ENCODE data around the gene C5orf24. TPM values are rescaled to one million over a fixed set of nuclear protein-coding genes. Genes with fewer than 3 reads are reported as not detected.
"Not testable (repeated sequence)": the region's sequence is repeated elsewhere in the genome, so short reads cannot be mapped to it uniquely, and the experiment has no call there.

The C5orf24 gene
- total RNA-seq, 1 donor from 2014 or later: 36.1 TPM

DNA sequence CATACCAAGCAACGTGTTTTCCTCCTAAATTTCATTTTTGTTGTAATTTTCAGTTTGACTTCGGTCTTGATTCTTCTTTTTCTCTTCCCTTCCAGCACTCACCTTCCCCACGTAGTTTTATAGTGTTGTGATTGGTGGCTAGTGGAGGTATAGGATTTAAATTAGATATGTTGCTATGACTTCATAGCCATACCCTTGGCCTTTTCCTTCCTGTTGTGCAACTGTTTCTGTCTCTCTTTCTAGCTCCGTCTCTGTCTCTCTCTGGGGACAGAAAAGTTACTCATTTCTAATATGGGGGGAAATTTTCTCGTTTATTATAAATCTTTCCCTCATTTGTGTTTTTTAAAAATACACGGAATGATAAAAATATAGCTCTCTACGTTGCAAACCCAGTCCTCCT is 20.6 kb upstream of the C5orf24 start:
- intact Hi-C loops (cut with micrococcal nuclease): no loop called here
- ChIA-PET CTCF (interaction anchor here (1.6 to 2.0 kb wide), 2 partner anchors 20 to 80 kb away, joined by 3 to 9 read pairs; partner anchors contain the start of genes C5orf24 and PCBD2), POLR2A (interaction anchor here (1.5 kb wide), 1 partner anchor 20 kb away, joined by 8 read pairs; the partner anchor contains the start of gene C5orf24)
- Mint-ChIP-seq H3K36me3 (ENCODE audit: low read depth) (peaks cover 72% of the 10 kb centered on the region), H3K4me1 (peaks cover 10% of the 10 kb centered on the region), H3K27ac (no peak overlapping the region), H3K4me3 (no peak overlapping the region), H3K27me3 (no peaks in the 10 kb centered on the region), H3K9me3 (no peaks in the 10 kb centered on the region)
- no peak for TF ChIP-seq CTCF (IDR thresholded peaks at IDR 0.05)
- no peak for DNase-seq
- peak; percentile 18 for ATAC-seq (ENCODE audit: low read depth)

DNA sequence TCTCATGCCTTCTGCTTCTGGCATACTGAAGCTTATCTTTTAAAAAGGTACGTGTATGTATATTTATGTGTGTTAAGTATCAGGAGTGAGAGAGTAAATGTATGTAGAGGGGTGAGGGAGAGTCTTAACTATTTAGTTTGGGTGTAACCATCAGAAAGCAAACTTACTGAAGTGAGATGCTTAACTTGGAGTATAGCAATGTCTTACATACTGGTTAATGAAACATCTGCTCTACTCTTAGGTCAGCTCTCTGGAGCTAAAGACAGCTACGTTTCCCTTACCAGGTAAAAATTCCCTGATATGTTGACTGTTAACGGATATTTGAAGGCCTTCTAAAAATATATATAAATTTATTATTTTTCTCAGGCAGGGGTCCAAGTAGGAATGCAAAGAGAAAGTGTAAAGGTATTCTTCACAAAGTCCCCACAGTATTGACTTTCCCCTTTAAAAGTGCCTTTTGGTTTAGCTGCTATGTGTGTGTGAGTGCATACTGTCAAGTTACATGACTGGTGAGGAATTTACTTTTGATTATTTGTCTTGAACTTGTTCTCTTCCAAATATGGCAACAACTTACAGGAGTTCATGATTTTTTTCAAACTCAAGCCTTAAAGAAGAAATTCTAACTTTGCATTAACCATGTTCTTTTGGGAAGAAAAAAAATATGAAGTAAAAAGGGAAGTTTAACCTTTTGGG is 12.3 kb upstream of the C5orf24 start:
- Mint-ChIP-seq H3K9me3 (no peaks in the 10 kb centered on the region), H3K36me3 (ENCODE audit: low read depth) (peaks cover 41% of the 10 kb centered on the region), H3K27me3 (no peaks in the 10 kb centered on the region), H3K27ac (no peak overlapping the region), H3K4me1 (no peaks in the 10 kb centered on the region), H3K4me3 (no peak overlapping the region)
- DNase-seq (no peak), ATAC-seq (ENCODE audit: low read depth) (no peak)
- CTCF ChIA-PET: no interaction called here
- TF ChIP-seq CTCF (IDR thresholded peaks at IDR 0.05): no peak
- intact Hi-C loops (cut with micrococcal nuclease): no loop called here
- POLR2A ChIA-PET: no interaction called here

- no peak overlapping the region for H3K4me3 Mint-ChIP-seq
- intact Hi-C loops (cut with micrococcal nuclease): no loop called here
- H3K9me3 Mint-ChIP-seq: no peaks in the 10 kb centered on the region
- DNase-seq (no peak), ATAC-seq (ENCODE audit: low read depth) (no peak)
- CTCF ChIA-PET: no interaction called here
- POLR2A ChIA-PET: no interaction called here
- H3K27me3 Mint-ChIP-seq: no peaks in the 10 kb centered on the region
- peaks cover 51% of the 10 kb centered on the region for H3K36me3 Mint-ChIP-seq (ENCODE audit: low read depth)
- no peaks in the 10 kb centered on the region for H3K4me1 Mint-ChIP-seq
- TF ChIP-seq CTCF (IDR thresholded peaks at IDR 0.05): no peak
- H3K27ac Mint-ChIP-seq: no peak overlapping the region
Observed at GRCh38 chr5:134835623-134836022, 10.1 kb upstream of the C5orf24 start.

GRCh38 chr5:134837530-134838181 is 8.1 kb upstream of the C5orf24 start:
- Mint-ChIP-seq H3K4me1 (no peaks in the 10 kb centered on the region), H3K36me3 (ENCODE audit: low read depth) (peaks cover 43% of the 10 kb centered on the region), H3K4me3 (no peak overlapping the region), H3K27me3 (no peaks in the 10 kb centered on the region), H3K27ac (no peak overlapping the region), H3K9me3 (no peaks in the 10 kb centered on the region)
- ChIA-PET POLR2A (interaction anchor here (0.6 kb wide), 1 partner anchor 50 kb away, joined by 4 read pairs; no protein-coding TSS in a partner anchor), CTCF (no interaction called here)
- intact Hi-C loops (cut with micrococcal nuclease): no loop called here
- ATAC-seq (ENCODE audit: low read depth) (no peak), DNase-seq (no peak)
- no peak for TF ChIP-seq CTCF (IDR thresholded peaks at IDR 0.05)

DNA sequence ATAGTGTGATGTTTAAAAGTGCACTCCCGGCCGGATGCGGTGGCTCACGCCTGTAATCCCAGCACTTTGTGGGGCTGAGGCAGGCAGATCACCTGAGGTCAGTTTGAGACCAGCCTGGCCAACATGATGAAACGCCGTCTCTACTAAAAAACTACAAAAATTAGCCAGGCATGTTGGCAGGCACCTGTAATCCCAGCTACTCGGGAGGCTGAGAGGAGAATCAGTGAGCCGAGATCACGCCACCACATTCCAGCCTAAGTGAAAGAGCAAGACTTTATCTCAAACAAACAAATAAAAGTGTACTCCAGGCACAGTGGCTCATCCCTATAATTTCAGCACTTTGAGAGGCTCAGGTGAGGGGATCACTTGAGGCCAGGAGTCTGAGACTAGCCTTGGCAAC is 7.4 kb upstream of the C5orf24 start:
- H3K4me1 Mint-ChIP-seq; intact Hi-C loops (cut with micrococcal nuclease); H3K4me3 Mint-ChIP-seq; DNase-seq; ATAC-seq (ENCODE audit: low read depth); H3K27me3 Mint-ChIP-seq; H3K9me3 Mint-ChIP-seq; H3K27ac Mint-ChIP-seq; POLR2A ChIA-PET; CTCF ChIA-PET: not testable (repeated sequence)
- peaks cover 39% of the 10 kb centered on the region for H3K36me3 Mint-ChIP-seq (ENCODE audit: low read depth)
